PC-3 (cell line): ENCODE data around the gene LRCH4. TPM values are rescaled to one million over a fixed set of nuclear protein-coding genes. Genes with fewer than 3 reads are reported as not detected.
A peak's percentile ranks its signal among the peaks of the same experiment; 100 is the strongest.
"Not testable (repeated sequence)": the region's sequence is repeated elsewhere in the genome, so short reads cannot be mapped to it uniquely, and the experiment has no call there.

ENCODE experiments used
- ATAC-seq: fragments of 200-7000 bp; cut with Tn5 transposase; 2 replicates; pipeline ENCODE4 v1.9.1; 2020; ENCODE audit warnings: mild to moderate bottlenecking, moderate library complexity
- BruUV-seq: library from RNA; stranded (reverse); fragments of 400-500 nt; replicated peaks from 2 replicates; lab custom pipeline; 2021; lab: Mats Ljungman, UMichigan
- CTCF ChIA-PET: fragments of 300-600 bp; sonication (Branson Sonifier 250); formaldehyde crosslinking; loops from one replicate; lab custom pipeline; 2022; ENCODE audit warnings: antibody characterized with exemption; lab: Charles Lee
- POLR2A ChIA-PET: fragments of 300-600 bp; sonication (Branson Sonifier 250); formaldehyde crosslinking; loops from one replicate; lab custom pipeline; 2022; ENCODE audit warnings: antibody characterized with exemption; ENCODE audit not compliant: unreplicated experiment; lab: Charles Lee
- DNase-seq: peaks from one replicate; pipeline ENCODE4 v3.0.0-alpha.2; 2015
- H2AFZ ChIP-seq: fragments of 300-600 bp; sonication (generic); 2 replicates; pipeline ENCODE4 v1.6.0; 2016; ENCODE audit warnings: antibody characterized with exemption, low read length
- H3F3A ChIP-seq: fragments of 300-600 bp; sonication (generic); one replicate; pipeline ENCODE4 v1.6.0; 2017; ENCODE audit warnings: antibody characterized with exemption, low read length, control low read depth, mild to moderate bottlenecking; ENCODE audit not compliant: unreplicated experiment
- H3K27ac ChIP-seq: fragments of 300-600 bp; sonication (generic); 2 replicates; pipeline ENCODE4 v1.5.1; 2016; ENCODE audit warnings: mild to moderate bottlenecking, low read length
- H3K27me3 ChIP-seq: fragments of 300-600 bp; sonication (generic); 2 replicates; pipeline ENCODE4 v1.6.1; 2016; ENCODE audit warnings: low read length, mixed read lengths
- H3K36me3 ChIP-seq: fragments of 300-600 bp; sonication (generic); 2 replicates; pipeline ENCODE4 v1.6.1; 2016; ENCODE audit warnings: low read depth, mixed run types, low read length, mixed read lengths
- H3K4me1 ChIP-seq: fragments of 300-600 bp; sonication (generic); 2 replicates; pipeline ENCODE4 v1.5.1; 2016; ENCODE audit warnings: low read length; ENCODE audit not compliant: insufficient read depth
- H3K4me2 ChIP-seq: fragments of 300-600 bp; sonication (generic); 2 replicates; pipeline ENCODE4 v1.6.0; 2016; ENCODE audit warnings: low read length
- H3K4me3 ChIP-seq: fragments of 300-600 bp; sonication (generic); 2 replicates; pipeline ENCODE4 v1.5.1; 2016; ENCODE audit warnings: mild to moderate bottlenecking, low read length, mixed read lengths
- H3K79me2 ChIP-seq: fragments of 300-600 bp; sonication (generic); 2 replicates; pipeline ENCODE4 v1.6.1; 2017; ENCODE audit warnings: low read length, mixed read lengths
- H3K9ac ChIP-seq: fragments of 300-600 bp; sonication (generic); 2 replicates; pipeline ENCODE4 v1.6.0; 2016; ENCODE audit warnings: mild to moderate bottlenecking, low read length
- H3K9me2 ChIP-seq: fragments of 300-600 bp; sonication (generic); replicated peaks from 2 replicates; pipeline ENCODE4 v1.6.1; 2016; ENCODE audit warnings: mixed run types, low read length, mixed read lengths
- H3K9me3 ChIP-seq: fragments of 300-600 bp; sonication (generic); 2 replicates; pipeline ENCODE4 v1.6.1; 2016; ENCODE audit warnings: low read length, mixed read lengths
- H4K20me1 ChIP-seq: fragments of 300-600 bp; sonication (generic); 2 replicates; pipeline ENCODE4 v1.6.1; 2016; ENCODE audit warnings: low read length, mixed read lengths
- EZH2 ChIP-seq: fragments of 300-600 bp; sonication (generic); IDR thresholded peaks from one replicate; pipeline ENCODE4 v1.6.1; 2017; ENCODE audit warnings: antibody characterized with exemption, mild to moderate bottlenecking, low read length; ENCODE audit not compliant: unreplicated experiment
- EZH2phosphoT487 ChIP-seq: fragments of 300-600 bp; sonication (generic); IDR thresholded peaks from 2 replicates; pipeline ENCODE4 v1.6.1; 2018; ENCODE audit warnings: mild to moderate bottlenecking, antibody characterized with exemption, low read length, borderline replicate concordance
- intact Hi-C: fragments of 100-400 bp; cut with micrococcal nuclease; formaldehyde crosslinking; loops from 2 replicates; pipeline ENCODE4 v1.9.0; 2023
- total RNA-seq: library from RNA; depleted of rRNA; stranded (reverse); fragments of >200 nt; gene quantifications from 2 replicates; pipeline ENCODE4 v1.2.3, GENCODE V29; 2014
- TF ChIP-seq, protein P1 (sequence below): fragments of 300-600 bp; sonication (generic); conservative IDR thresholded peaks from 2 replicates; pipeline ENCODE4 v1.5.1; 2017; ENCODE audit warnings: antibody characterized with exemption, low read depth, mild to moderate bottlenecking, low read length

Gene LRCH4
- total RNA-seq, 1 experiment from 2014 or later, result 15.6 TPM

DNA sequence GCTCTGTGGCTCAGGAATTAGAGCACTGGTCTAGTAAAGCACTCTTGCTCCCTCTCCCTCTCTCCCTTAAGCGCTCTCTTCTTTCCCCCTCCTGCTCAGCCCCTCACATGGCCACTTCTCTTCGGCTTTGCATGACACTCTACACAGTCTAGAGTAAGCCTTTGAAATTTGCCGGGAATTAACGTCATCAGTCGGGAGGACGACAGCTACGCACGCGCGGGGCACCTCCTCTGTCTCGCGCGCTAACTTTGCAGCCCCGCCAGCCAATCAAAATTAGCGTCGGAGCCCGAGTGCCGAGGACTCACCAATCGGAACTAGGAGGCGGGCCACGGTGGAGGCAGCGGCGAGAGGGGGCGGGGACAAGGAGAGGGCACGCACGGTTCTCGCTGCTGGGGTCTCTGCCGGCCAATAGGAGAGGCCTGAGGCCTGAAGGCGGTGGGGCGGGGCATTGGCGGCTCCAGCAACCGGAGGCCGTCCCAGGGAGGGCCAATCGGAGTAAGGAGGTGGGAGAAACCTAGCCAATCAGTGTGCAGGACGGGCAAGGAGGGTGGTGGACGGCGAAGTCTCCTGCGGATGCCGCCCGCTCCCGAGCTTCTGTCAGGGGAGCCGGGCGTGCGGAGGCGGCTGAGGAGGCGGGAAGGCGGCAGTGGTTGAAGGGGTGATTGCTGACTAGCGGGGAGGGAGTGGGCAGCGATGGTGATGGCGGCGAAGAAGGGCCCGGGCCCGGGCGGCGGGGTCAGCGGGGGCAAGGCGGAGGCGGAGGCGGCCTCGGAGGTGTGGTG, 47.1 kb downstream of the LRCH4 start, which contains the start of gene AGFG2:
TSS of gene AGFG2 (plus strand) at position 550 of the 782 bp plus-strand sequence. CDS start at position 694, 144 bp downstream.
- H3K9ac ChIP-seq, result peak within 1 kb of the TSS; percentile 44
- H3K27ac ChIP-seq, result 0 out of 2 replicates have a peak within 1 kb of the TSS, but pooled peaks have one; percentile 2
- TF ChIP-seq EZH2phosphoT487 (no peak), EZH2 (no peak)
- TF ChIP-seq, protein P1, sequence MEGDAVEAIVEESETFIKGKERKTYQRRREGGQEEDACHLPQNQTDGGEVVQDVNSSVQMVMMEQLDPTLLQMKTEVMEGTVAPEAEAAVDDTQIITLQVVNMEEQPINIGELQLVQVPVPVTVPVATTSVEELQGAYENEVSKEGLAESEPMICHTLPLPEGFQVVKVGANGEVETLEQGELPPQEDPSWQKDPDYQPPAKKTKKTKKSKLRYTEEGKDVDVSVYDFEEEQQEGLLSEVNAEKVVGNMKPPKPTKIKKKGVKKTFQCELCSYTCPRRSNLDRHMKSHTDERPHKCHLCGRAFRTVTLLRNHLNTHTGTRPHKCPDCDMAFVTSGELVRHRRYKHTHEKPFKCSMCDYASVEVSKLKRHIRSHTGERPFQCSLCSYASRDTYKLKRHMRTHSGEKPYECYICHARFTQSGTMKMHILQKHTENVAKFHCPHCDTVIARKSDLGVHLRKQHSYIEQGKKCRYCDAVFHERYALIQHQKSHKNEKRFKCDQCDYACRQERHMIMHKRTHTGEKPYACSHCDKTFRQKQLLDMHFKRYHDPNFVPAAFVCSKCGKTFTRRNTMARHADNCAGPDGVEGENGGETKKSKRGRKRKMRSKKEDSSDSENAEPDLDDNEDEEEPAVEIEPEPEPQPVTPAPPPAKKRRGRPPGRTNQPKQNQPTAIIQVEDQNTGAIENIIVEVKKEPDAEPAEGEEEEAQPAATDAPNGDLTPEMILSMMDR, result no peak
- H3K36me3 ChIP-seq, result no peaks in the 10 kb centered on the region
- peak within 1 kb of the TSS; percentile 78 for H3K4me3 ChIP-seq
- H3K79me2 ChIP-seq, result peaks cover 36% of the 10 kb centered on the region
- no peaks in the 10 kb centered on the region for H3F3A ChIP-seq
- DNase-seq, result peak; percentile 99
- CTCF ChIA-PET, result interaction anchor here (0.6 to 1.4 kb wide), 3 partner anchors 21 to 57 kb away, joined by 5 to 13 read pairs (median 8); partner anchors contain the start of gene NYAP1
- H3K9me3 ChIP-seq, result no peaks in the 10 kb centered on the region
- intact Hi-C loops, result loop anchor here (2.0 kb wide), 1 partner anchor 60 kb away; the partner anchor contains the start of gene TSC22D4
- H4K20me1 ChIP-seq, result no peaks in the 10 kb centered on the region
- POLR2A ChIA-PET, result interaction anchor here (0.6 to 0.7 kb wide), 3 partner anchors 9 to 1926 kb away, joined by 3 to 6 read pairs (median 3); partner anchors contain the start of gene LRWD1
- BruUV-seq, result no TSS peak
- no peaks in the 10 kb centered on the region for H3K9me2 ChIP-seq
- peak within 1 kb of the TSS; percentile 96 for H2AFZ ChIP-seq
- H3K27me3 ChIP-seq, result no peaks in the 10 kb centered on the region
- peak; percentile 97 for ATAC-seq
- H3K4me2 ChIP-seq, result peak within 1 kb of the TSS; percentile 96
- peaks cover 13% of the 10 kb centered on the region for H3K4me1 ChIP-seq

DNA sequence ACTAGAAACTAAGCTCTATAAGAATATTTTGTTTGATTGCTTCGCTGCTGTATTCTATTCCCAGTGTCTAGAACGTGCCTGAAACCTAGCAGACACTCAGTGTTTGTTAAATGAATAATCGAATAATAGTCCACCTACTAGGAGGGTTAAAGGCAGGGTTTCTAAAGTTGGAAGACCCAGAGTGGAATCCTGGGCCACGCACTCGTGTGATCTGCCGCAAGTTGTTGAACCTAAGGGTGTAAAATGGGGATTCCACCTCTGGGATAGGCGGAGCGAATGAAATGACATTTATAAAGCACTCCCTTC, 47.6 kb downstream of the LRCH4 start:
- TSS peak; percentile 79 for BruUV-seq
- no peak for DNase-seq
- H3K9me3 ChIP-seq, result no peaks in the 10 kb centered on the region
- TF ChIP-seq, protein P1, result no peak
- TF ChIP-seq EZH2, result no peak
- no peak for TF ChIP-seq EZH2phosphoT487
- H2AFZ ChIP-seq, result peak overlapping the region; percentile 96
- H3K4me1 ChIP-seq, result peaks cover 7% of the 10 kb centered on the region
- peak; percentile 1 for ATAC-seq
- peak overlapping the region; percentile 44 for H3K9ac ChIP-seq
- CTCF ChIA-PET, result interaction anchor here (0.7 to 1.4 kb wide), 3 partner anchors 8 to 56 kb away, joined by 3 to 8 read pairs (median 5); no protein-coding TSS in a partner anchor
- H3K79me2 ChIP-seq, result peaks cover 30% of the 10 kb centered on the region
- no peaks in the 10 kb centered on the region for H3K27me3 ChIP-seq
- no peaks in the 10 kb centered on the region for H3K9me2 ChIP-seq
- peak overlapping the region; percentile 88 for H3K4me2 ChIP-seq
- intact Hi-C loops, result loop anchor here (2.0 kb wide), 1 partner anchor 60 kb away; the partner anchor contains the start of gene TSC22D4
- no peaks in the 10 kb centered on the region for H4K20me1 ChIP-seq
- no peaks in the 10 kb centered on the region for H3K36me3 ChIP-seq
- H3K27ac ChIP-seq, result 0 out of 2 replicates have a peak overlapping the region, but pooled peaks have one; percentile 2
- POLR2A ChIA-PET, result interaction anchor here (0.7 kb wide), 1 partner anchor 9 kb away, joined by 3 read pairs; no protein-coding TSS in a partner anchor
- peak overlapping the region; percentile 69 for H3K4me3 ChIP-seq
- H3F3A ChIP-seq, result no peaks in the 10 kb centered on the region

DNA sequence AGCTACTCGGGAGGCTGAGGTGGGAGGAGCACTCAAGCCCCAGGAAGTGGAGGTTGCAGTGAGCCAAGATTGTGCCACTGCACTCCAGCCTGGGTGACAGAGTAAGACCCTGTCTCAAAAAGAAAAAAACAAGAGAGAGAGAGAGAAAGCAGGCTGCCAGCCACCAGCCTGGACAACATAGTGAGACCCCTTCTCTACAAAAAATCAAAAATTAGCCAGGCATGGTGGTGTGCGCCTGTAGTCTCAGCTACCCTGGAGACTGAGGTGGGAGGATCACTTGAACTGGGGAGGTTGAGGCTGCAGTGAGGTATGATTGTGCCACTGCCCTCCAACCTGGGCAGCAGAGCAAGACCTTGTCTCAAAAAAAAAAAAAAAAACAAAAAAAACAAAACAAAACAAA, 49.2 kb downstream of the LRCH4 start:
- POLR2A ChIA-PET, H3K4me1 ChIP-seq, H3K9me2 ChIP-seq, H2AFZ ChIP-seq, H3K9ac ChIP-seq, H4K20me1 ChIP-seq, H3K4me2 ChIP-seq, H3K27me3 ChIP-seq, H3K4me3 ChIP-seq, ATAC-seq, H3K27ac ChIP-seq, DNase-seq, CTCF ChIA-PET, H3F3A ChIP-seq, BruUV-seq, intact Hi-C loops, H3K9me3 ChIP-seq, H3K36me3 ChIP-seq: not testable (repeated sequence)
- peaks cover 19% of the 10 kb centered on the region for H3K79me2 ChIP-seq

DNA sequence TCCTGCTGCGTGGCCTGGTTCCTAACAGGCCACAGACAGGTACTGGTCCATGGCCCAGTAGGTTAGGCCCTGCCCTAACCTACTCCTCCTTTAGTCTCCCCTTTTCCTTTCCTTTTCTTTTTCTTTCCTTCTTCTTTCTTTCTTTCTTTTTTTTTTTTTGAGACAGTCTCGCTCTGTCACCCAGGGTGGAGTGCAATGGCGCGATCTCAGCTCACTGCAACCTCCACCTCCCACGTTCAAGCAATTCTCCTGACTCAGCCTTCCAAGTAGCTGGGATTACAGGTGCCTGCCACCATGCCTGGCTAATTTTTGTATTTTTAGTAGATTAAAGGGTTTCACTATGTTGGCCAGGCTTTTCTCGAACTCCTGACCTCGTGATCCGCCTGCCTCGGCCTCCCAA, 49.9 kb downstream of the LRCH4 start:
- H2AFZ ChIP-seq, BruUV-seq, CTCF ChIA-PET, H3K9me2 ChIP-seq, POLR2A ChIA-PET, DNase-seq, intact Hi-C loops, H3K27me3 ChIP-seq, H3K4me1 ChIP-seq, H3F3A ChIP-seq, H3K4me3 ChIP-seq, H3K9me3 ChIP-seq, H3K36me3 ChIP-seq, ATAC-seq, H3K9ac ChIP-seq, H4K20me1 ChIP-seq, H3K4me2 ChIP-seq, H3K27ac ChIP-seq: not testable (repeated sequence)
- H3K79me2 ChIP-seq, result peaks cover 12% of the 10 kb centered on the region
